K562 (cell line): ENCODE data around the gene TRNAU1AP. TPM values are rescaled to one million over a fixed set of nuclear protein-coding genes. Genes with fewer than 3 reads are reported as not detected.

Experiments used
- CHD4 ChIP-seq: fragments of 200-600 bp; sonication (generic); IDR thresholded peaks from 3 replicates; pipeline ENCODE4 v1.6.1; 2012; ENCODE audit warnings: low read depth, mild to moderate bottlenecking, mixed read lengths, low read length, inconsistent platforms; ENCODE audit not compliant: insufficient read depth, insufficient replicate concordance, poor library complexity, severe bottlenecking
- COPS2 ChIP-seq: fragments of 450-650 bp; conservative IDR thresholded peaks from 2 replicates; pipeline ENCODE4 v1.6.1; 2016; ENCODE audit warnings: mild to moderate bottlenecking, moderate library complexity
- CTBP1 ChIP-seq: fragments of 450-650 bp; IDR thresholded peaks from 2 replicates; pipeline ENCODE4 v1.6.1; 2016; ENCODE audit warnings: borderline replicate concordance
- EP400 ChIP-seq: fragments of 450-650 bp; IDR thresholded peaks from 2 replicates; pipeline ENCODE4 v1.6.1; 2017; ENCODE audit warnings: antibody characterized with exemption, mild to moderate bottlenecking, moderate library complexity
- FOXK1 ChIP-seq: sonication (generic); formaldehyde crosslinking; IDR thresholded peaks from 2 replicates; pipeline ENCODE4 v1.8.0; 2022; ENCODE audit warnings: missing genetic modification reagents, mild to moderate bottlenecking, borderline replicate concordance
- HEY1 ChIP-seq: fragments of 250-450 bp; sonication (Bioruptor Pico); IDR thresholded peaks from 2 replicates; pipeline ENCODE4 v1.5.0; 2020; ENCODE audit warnings: mild to moderate bottlenecking, moderate library complexity, borderline replicate concordance
- JUN ChIP-seq, 2 experiments: sonication (generic) in 1 of 2; formaldehyde crosslinking in 1 of 2; IDR thresholded peaks; 2 replicates each; pipeline versions ENCODE4 v1.6.1 to v1.8.0; 2012 to 2022; ENCODE audit warnings: borderline replicate concordance in 2 of 2, mild to moderate bottlenecking in 2 of 2, improper control_type of control experiment in 1 of 2, low read depth in 1 of 2, low read length in 1 of 2, missing genetic modification reagents in 1 of 2
- KAT7 ChIP-seq: sonication (generic); formaldehyde crosslinking; IDR thresholded peaks from 2 replicates; pipeline ENCODE4 v1.8.0; 2022; ENCODE audit warnings: missing genetic modification reagents, mild to moderate bottlenecking, borderline replicate concordance
- KDM4B ChIP-seq, 2 experiments: fragments of 450-650 bp in 1 of 2; sonication (generic) in 1 of 2; IDR thresholded peaks; 2 replicates each; pipeline ENCODE4 v1.6.1; 2016 to 2017; ENCODE audit warnings: borderline replicate concordance in 2 of 2, antibody characterized with exemption in 1 of 2, low read depth in 1 of 2, mild to moderate bottlenecking in 1 of 2
- MYC ChIP-seq, 2 experiments: fragments of 250-450 bp in 1 of 2; sonication (Bioruptor Pico) in 1 of 2; IDR thresholded peaks; 2 replicates each; pipeline versions ENCODE4 v1.5.1 to v1.6.1; 2012 to 2021; ENCODE audit warnings: low read depth in 2 of 2, borderline replicate concordance in 1 of 2, improper control_type of control experiment in 1 of 2, low read length in 1 of 2, mild to moderate bottlenecking in 1 of 2, moderate library complexity in 1 of 2
- NBN ChIP-seq: fragments of 450-650 bp; IDR thresholded peaks from 2 replicates; pipeline ENCODE4 v1.6.1; 2016; ENCODE audit warnings: low read depth, mild to moderate bottlenecking
- NCOA4 ChIP-seq: fragments of 450-650 bp; IDR thresholded peaks from 2 replicates; pipeline ENCODE4 v1.6.1; 2018; ENCODE audit warnings: mild to moderate bottlenecking; ENCODE audit not compliant: partially characterized antibody
- NFXL1 ChIP-seq: fragments of 450-650 bp; formaldehyde crosslinking; IDR thresholded peaks from 2 replicates; pipeline ENCODE4 v1.4.0; 2021; ENCODE audit warnings: mild to moderate bottlenecking
- POLR2AphosphoS5 ChIP-seq: IDR thresholded peaks from 2 replicates; pipeline ENCODE4 v1.6.1; 2011; ENCODE audit warnings: mild to moderate bottlenecking, low read depth, low read length, moderate library complexity; ENCODE audit not compliant: control insufficient read depth, insufficient read depth
- POLR2B ChIP-seq: fragments of 450-650 bp; IDR thresholded peaks from 2 replicates; pipeline ENCODE4 v1.6.1; 2018; ENCODE audit warnings: low read depth; ENCODE audit not compliant: partially characterized antibody
- SOX6 ChIP-seq: fragments of 450-650 bp; IDR thresholded peaks from 2 replicates; pipeline ENCODE4 v1.6.1; 2014; ENCODE audit warnings: mild to moderate bottlenecking
- SREBF1 ChIP-seq: fragments of 150-350 bp; IDR thresholded peaks from 2 replicates; pipeline ENCODE4 v1.6.1; 2014; ENCODE audit warnings: antibody characterized with exemption, low read depth, low read length, borderline replicate concordance
- TEAD4 ChIP-seq, 2 experiments: sonication (generic) in 1 of 2; formaldehyde crosslinking in 1 of 2; IDR thresholded peaks; 2 replicates each; pipeline versions ENCODE4 v1.6.1 to v1.8.0; 2012 to 2022; ENCODE audit warnings: borderline replicate concordance in 1 of 2, inconsistent platforms in 1 of 2, low read length in 1 of 2, mild to moderate bottlenecking in 1 of 2, missing genetic modification reagents in 1 of 2
- XRCC3 ChIP-seq: fragments of 450-650 bp; IDR thresholded peaks from 2 replicates; pipeline ENCODE4 v1.6.1; 2017; ENCODE audit warnings: mild to moderate bottlenecking, moderate library complexity
- ZBED1 ChIP-seq: IDR thresholded peaks from 2 replicates; pipeline ENCODE4 v1.6.1; 2014
- ZNF589 ChIP-seq: fragments of 200-800 bp; sonication (Bioruptor generic); IDR thresholded peaks from 2 replicates; pipeline ENCODE4 v1.6.1; 2016; ENCODE audit warnings: low read depth, missing genetic modification characterization, missing compliant biosample characterization
- ZNF592 ChIP-seq: fragments of 450-650 bp; IDR thresholded peaks from 2 replicates; pipeline ENCODE4 v1.6.1; 2017; ENCODE audit warnings: antibody characterized with exemption, mild to moderate bottlenecking
- ZNF699 ChIP-seq: fragments of 250-450 bp; sonication (Bioruptor Pico); IDR thresholded peaks from 2 replicates; pipeline ENCODE4 v1.8.0; 2021; ENCODE audit warnings: mild to moderate bottlenecking, moderate library complexity; ENCODE audit not compliant: insufficient replicate concordance
- ZNF77 ChIP-seq: fragments of 250-450 bp; sonication (Bioruptor Pico); IDR thresholded peaks from 2 replicates; pipeline ENCODE4 v1.5.0; 2020
- polyA plus RNA-seq, 8 experiments: library from polyadenylated mRNA; depleted of rRNA in 4 of 8; stranded (reverse) in 5 of 8; unstranded in 3 of 8; fragments of >200 nt; fragmentation: Nextera tagmentation in 2 of 8; fragmentation: Illumina TruSeq in 1 of 8; extraction: Ambion mirVana in 2 of 8; extraction: Trizol in 1 of 8; gene quantifications; 2 replicates each; pipeline versions ENCODE4 v1.2.1 to v1.2.3, GENCODE V29; 2011 to 2014; ENCODE audit warnings: inconsistent platforms in 1 of 8, missing spikeins in 1 of 8
- total RNA-seq, 7 experiments: library from RNA; depleted of rRNA in 6 of 7; stranded (reverse); fragments of >200 nt in 6 of 7; fragmentation: Illumina TruSeq in 2 of 7; extraction: Trizol in 2 of 7; gene quantifications; 2 replicates each; pipeline versions ENCODE4 v1.2.1 to v1.2.3, GENCODE V29; 2011 to 2021; ENCODE audit warnings: low replicate concordance in 1 of 7

The TRNAU1AP gene
- total and polyA plus RNA-seq, 9 of the 15 experiments (the other 6 are each of a cell fraction or from before 2014, with no cell fraction given): 34.9 to 110 (median 46.3) TPM

DNA sequence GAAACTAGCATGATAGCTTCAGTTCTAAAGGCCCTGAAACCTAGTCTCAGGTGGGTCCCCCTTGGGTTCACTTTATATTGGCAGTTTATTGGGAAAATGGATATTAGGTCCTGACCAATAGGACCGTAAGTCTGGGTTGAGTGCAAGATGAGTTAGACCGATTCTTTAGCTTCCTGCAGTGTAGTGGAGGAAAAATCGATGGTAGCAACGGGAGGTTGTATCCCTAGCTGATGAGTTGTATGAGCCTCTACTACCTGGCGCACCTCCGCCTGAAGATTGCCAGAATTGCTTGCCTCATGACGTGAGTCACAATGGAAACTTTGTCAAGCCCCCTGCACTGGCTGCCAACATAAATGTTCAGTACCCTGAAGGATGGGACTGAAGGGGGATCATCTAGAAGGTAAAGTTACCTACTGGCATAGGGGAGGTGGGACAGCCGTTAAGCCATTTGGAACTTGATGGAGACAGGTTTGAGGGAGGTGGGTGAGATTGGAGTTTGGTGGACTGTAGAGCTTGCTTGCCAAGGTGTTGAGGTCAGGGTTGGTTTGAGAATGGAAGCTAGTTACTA is 43.1 kb upstream of the TRNAU1AP start (continued):
- TF ChIP-seq ZNF77 (peak; percentile 82; the same call in 1 of the 2 replicates), POLR2B (peak; percentile 97), POLR2AphosphoS5 (peak; percentile 93), NBN (peak; percentile 22; the same call in 1 of the 2 replicates), HEY1 (CRISPR knock-in tag) (0 out of 2 replicates have a peak, but pooled peaks have one; percentile 18), XRCC3 (peak; percentile 48; the same call in 1 of the 2 replicates), JUN (IDR thresholded peaks at IDR 0.05; ENCODE audit: borderline replicate concordance, low read depth, low read length) (no peak), JUN (CRISPR knock-in tag; IDR thresholded peaks at IDR 0.05; ENCODE audit: borderline replicate concordance) (no peak), NFXL1 (CRISPR knock-in tag) (no peak), EP400 (peak; percentile 54; the same call in 1 of the 2 replicates), COPS2 (no peak), ZNF589 (CRISPR knock-in tag) (no peak), KDM4B (IDR thresholded peaks at IDR 0.05; ENCODE audit: borderline replicate concordance in 2 of 2, low read depth in 1 of 2) (0 out of 4 replicates have a peak, but pooled peaks of 1 of the 2 experiments have one; percentile 82), ZBED1 (peak; percentile 34; the same call in 1 of the 2 replicates), TEAD4 (IDR thresholded peaks at IDR 0.05; ENCODE audit: low read length) (0 out of 2 replicates have a peak, but pooled peaks have one; percentile 26), TEAD4 (CRISPR knock-in tag; IDR thresholded peaks at IDR 0.05; ENCODE audit: borderline replicate concordance) (no peak; the same call in 1 of the 2 replicates), SOX6 (no peak), ZNF592 (no peak), CHD4 (no peak), CTBP1 (no peak), SREBF1 (no peak), NCOA4 (no peak), ZNF699 (no peak), FOXK1 (CRISPR knock-in tag) (no peak), KAT7 (no peak), MYC (IDR thresholded peaks at IDR 0.05; ENCODE audit: low read depth, low read length) (no peak), MYC (CRISPR knock-in tag; IDR thresholded peaks at IDR 0.05; ENCODE audit: borderline replicate concordance, low read depth) (peak; percentile 80; the same call in 1 of the 2 replicates)
